DND-41 (cell line): ENCODE measurements around the gene TPK1.

Experiments
- ATAC-seq: fragments of 200-7000 bp; cut with Tn5 transposase; 3 replicates; pipeline ENCODE4 v1.9.1; 2021; ENCODE audit warnings: low read depth; ENCODE audit not compliant: insufficient read depth
- DNase-seq: peaks from one replicate; pipeline ENCODE4 v3.0.0-alpha.2; 2020
- H2AFZ ChIP-seq: 2 replicates; pipeline ENCODE4 v1.6.0; 2012; ENCODE audit warnings: low read depth, low read length
- H3K27ac ChIP-seq: 2 replicates; pipeline ENCODE4 v1.5.1; 2012; ENCODE audit warnings: low read length, inconsistent platforms
- H3K27me3 ChIP-seq: fragments of 200-600 bp; sonication (generic); 2 replicates; pipeline ENCODE4 v1.6.0; 2012; ENCODE audit warnings: low read length, mild to moderate bottlenecking, inconsistent platforms; ENCODE audit not compliant: insufficient read depth, poor library complexity
- H3K36me3 ChIP-seq: 2 replicates; pipeline ENCODE4 v1.5.1; 2012; ENCODE audit warnings: low read length, inconsistent platforms; ENCODE audit not compliant: insufficient read depth
- H3K4me1 ChIP-seq: 2 replicates; pipeline ENCODE4 v1.5.1; 2012; ENCODE audit warnings: mild to moderate bottlenecking, low read length; ENCODE audit not compliant: insufficient read depth
- H3K4me2 ChIP-seq: 2 replicates; pipeline ENCODE4 v1.6.0; 2012; ENCODE audit warnings: mild to moderate bottlenecking, moderate library complexity, low read length, inconsistent platforms; ENCODE audit not compliant: insufficient read depth
- H3K4me3 ChIP-seq, 2 experiments: fragments of 200-600 bp in 1 of 2; shearing (Covaris generic) in 1 of 2; 2 replicates each; pipeline ENCODE4 v1.5.1; 2012 to 2016; ENCODE audit warnings: inconsistent platforms in 2 of 2, low read length in 2 of 2, mild to moderate bottlenecking in 2 of 2, low read depth in 1 of 2, moderate library complexity in 1 of 2
- H3K79me2 ChIP-seq: 2 replicates; pipeline ENCODE4 v1.6.0; 2012; ENCODE audit warnings: low read length, inconsistent platforms; ENCODE audit not compliant: insufficient read depth
- H3K9ac ChIP-seq: 2 replicates; pipeline ENCODE4 v1.6.0; 2012; ENCODE audit warnings: low read depth, mild to moderate bottlenecking, inconsistent platforms, low read length, moderate library complexity
- H3K9me3 ChIP-seq: 2 replicates; pipeline ENCODE4 v1.5.1; 2012; ENCODE audit warnings: low read length, moderate library complexity, mild to moderate bottlenecking, inconsistent platforms; ENCODE audit not compliant: insufficient read depth, severe bottlenecking
- H4K20me1 ChIP-seq: 2 replicates; pipeline ENCODE4 v1.6.0; 2012; ENCODE audit warnings: low read length; ENCODE audit not compliant: insufficient read depth
- EZH2 ChIP-seq: IDR thresholded peaks from 3 replicates; pipeline ENCODE4 v1.6.1; 2012; ENCODE audit warnings: borderline replicate concordance, low read depth, mild to moderate bottlenecking, moderate library complexity, low read length, inconsistent platforms; ENCODE audit not compliant: severe bottlenecking
- TF ChIP-seq, protein P1 (sequence below): IDR thresholded peaks from 2 replicates; pipeline ENCODE4 v1.5.1; 2012; ENCODE audit warnings: borderline replicate concordance, low read length, moderate library complexity, mild to moderate bottlenecking; ENCODE audit not compliant: poor library complexity, severe bottlenecking; ENCODE audit errors: extremely low read depth

The TPK1 gene

GRCh38 chr7:144407266-144407931, 428.5 kb downstream of the TPK1 start:
- H3K9ac ChIP-seq: no peak overlapping the region
- H3K4me2 ChIP-seq: no peak overlapping the region
- H3K9me3 ChIP-seq: no peaks in the 10 kb centered on the region
- H3K79me2 ChIP-seq: no peaks in the 10 kb centered on the region
- ATAC-seq (no peak), DNase-seq (no peak)
- H4K20me1 ChIP-seq: no peaks in the 10 kb centered on the region
- H3K36me3 ChIP-seq: no peaks in the 10 kb centered on the region
- H3K4me3 ChIP-seq: no peak overlapping the region
- no peaks in the 10 kb centered on the region for H3K27me3 ChIP-seq
- no peak overlapping the region for H3K27ac ChIP-seq
- H2AFZ ChIP-seq: no peak overlapping the region
- no peak for TF ChIP-seq EZH2
- TF ChIP-seq, protein P1, sequence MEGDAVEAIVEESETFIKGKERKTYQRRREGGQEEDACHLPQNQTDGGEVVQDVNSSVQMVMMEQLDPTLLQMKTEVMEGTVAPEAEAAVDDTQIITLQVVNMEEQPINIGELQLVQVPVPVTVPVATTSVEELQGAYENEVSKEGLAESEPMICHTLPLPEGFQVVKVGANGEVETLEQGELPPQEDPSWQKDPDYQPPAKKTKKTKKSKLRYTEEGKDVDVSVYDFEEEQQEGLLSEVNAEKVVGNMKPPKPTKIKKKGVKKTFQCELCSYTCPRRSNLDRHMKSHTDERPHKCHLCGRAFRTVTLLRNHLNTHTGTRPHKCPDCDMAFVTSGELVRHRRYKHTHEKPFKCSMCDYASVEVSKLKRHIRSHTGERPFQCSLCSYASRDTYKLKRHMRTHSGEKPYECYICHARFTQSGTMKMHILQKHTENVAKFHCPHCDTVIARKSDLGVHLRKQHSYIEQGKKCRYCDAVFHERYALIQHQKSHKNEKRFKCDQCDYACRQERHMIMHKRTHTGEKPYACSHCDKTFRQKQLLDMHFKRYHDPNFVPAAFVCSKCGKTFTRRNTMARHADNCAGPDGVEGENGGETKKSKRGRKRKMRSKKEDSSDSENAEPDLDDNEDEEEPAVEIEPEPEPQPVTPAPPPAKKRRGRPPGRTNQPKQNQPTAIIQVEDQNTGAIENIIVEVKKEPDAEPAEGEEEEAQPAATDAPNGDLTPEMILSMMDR: no peak
- H3K4me1 ChIP-seq: no peaks in the 10 kb centered on the region

DNA sequence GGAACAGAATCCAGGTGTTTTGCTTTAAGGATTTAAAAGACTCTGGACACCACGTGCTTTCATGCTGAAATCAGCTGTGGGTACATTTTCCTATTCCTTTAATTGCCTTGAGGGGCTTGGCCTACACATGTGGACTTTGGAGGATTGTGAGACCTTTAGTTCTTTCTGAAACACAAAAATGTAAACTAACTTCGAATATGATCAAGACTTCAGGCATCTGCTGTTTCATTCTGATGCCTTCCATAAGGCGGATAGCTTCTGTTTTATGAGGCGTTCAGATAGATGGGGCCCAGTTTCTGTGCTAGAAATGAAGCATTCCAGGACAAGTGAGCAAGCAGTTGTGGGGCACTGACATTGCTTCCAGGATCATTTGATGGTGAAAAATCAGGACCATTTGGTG, 430.9 kb downstream of the TPK1 start:
- Histone ChIP-seq H3K9ac (no peak overlapping the region), H2AFZ (no peak overlapping the region), H4K20me1 (no peaks in the 10 kb centered on the region), H3K79me2 (no peaks in the 10 kb centered on the region), H3K27ac (no peak overlapping the region), H3K4me1 (no peaks in the 10 kb centered on the region), H3K9me3 (no peaks in the 10 kb centered on the region), H3K4me3 (no peak overlapping the region), H3K27me3 (no peaks in the 10 kb centered on the region), H3K4me2 (no peak overlapping the region), H3K36me3 (no peaks in the 10 kb centered on the region)
- no peak for DNase-seq
- TF ChIP-seq, protein P1: no peak
- no peak for TF ChIP-seq EZH2
- no peak for ATAC-seq

GRCh38 chr7:144403649-144404061, 432.2 kb downstream of the TPK1 start, which contains the start of gene NOBOX:
Gene NOBOX (minus strand): TSS chr7:144403693.
- no peak within 1 kb of the TSS for H2AFZ ChIP-seq
- TF ChIP-seq, protein P1: no peak
- no peak for TF ChIP-seq EZH2
- H3K36me3 ChIP-seq: no peaks in the 10 kb centered on the region

More at GRCh38 chr7:144403649-144404061, 432.2 kb downstream of the TPK1 start, which contains the start of gene NOBOX:
- Histone ChIP-seq H3K79me2 (no peaks in the 10 kb centered on the region), H3K9me3 (no peaks in the 10 kb centered on the region), H3K27me3 (no peaks in the 10 kb centered on the region), H3K4me3 (no peak within 1 kb of the TSS), H3K9ac (no peak within 1 kb of the TSS), H3K4me2 (no peak within 1 kb of the TSS), H3K4me1 (no peaks in the 10 kb centered on the region), H4K20me1 (no peaks in the 10 kb centered on the region), H3K27ac (no peak within 1 kb of the TSS)
- no peak for ATAC-seq
- DNase-seq: no peak
